Measurements from ENCODE around the gene CYSLTR2. TPM values are rescaled to one million over a fixed set of nuclear protein-coding genes. Genes with fewer than 3 reads are reported as not detected.

CYSLTR2 gene
- total RNA-seq, 1 experiment from 2014 or later: not detected

DNA sequence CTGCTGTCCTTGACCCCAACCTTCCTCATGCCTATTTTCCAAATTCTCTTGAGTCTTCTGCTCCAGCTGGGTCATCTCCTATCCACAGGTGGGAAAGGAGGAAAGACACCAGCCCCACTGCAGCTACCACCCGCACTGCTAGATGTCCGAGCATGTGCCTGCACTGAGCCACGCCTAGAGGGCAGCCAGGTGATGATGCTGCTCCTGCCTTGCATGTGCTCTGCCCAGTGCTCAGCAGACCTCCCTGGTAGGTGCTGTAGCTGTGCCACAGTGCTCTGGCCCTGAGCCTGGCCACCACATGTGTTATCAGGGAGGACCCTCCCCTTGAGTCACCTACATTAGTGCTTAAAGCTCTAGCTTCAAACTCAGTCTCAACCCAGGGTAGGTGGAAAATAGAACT lies 6.9 kb upstream of the CYSLTR2 start:
- Histone ChIP-seq H3K36me3 (ENCODE audit: control insufficient read depth, insufficient read depth, low read length) (no peaks in the 10 kb centered on the region), H3K27me3 (ENCODE audit: control insufficient read depth, insufficient read depth, low read length) (no peaks in the 10 kb centered on the region), H3K4me3 (ENCODE audit: low read depth in 2 of 2, low read length in 2 of 2) (no peak overlapping the region), H3K9me3 (ENCODE audit: control insufficient read depth, insufficient read depth, low read depth, low read length) (no peaks in the 10 kb centered on the region), H3K27ac (ENCODE audit: low read length) (no peak overlapping the region), H3K4me1 (ENCODE audit: control insufficient read depth, insufficient read depth, low read length) (no peaks in the 10 kb centered on the region)
- no TSS peak for BruUV-seq (replicated peaks)
- TF ChIP-seq POLR2AphosphoS5 (IDR thresholded peaks at IDR 0.05; ENCODE audit: low read depth, low read length) (no peak), TCF7L2 (IDR thresholded peaks at IDR 0.05; ENCODE audit: low read depth, low read length) (no peak), SIN3A (IDR thresholded peaks at IDR 0.05; ENCODE audit: borderline replicate concordance, insufficient read depth, low read depth, low read length) (no peak)
- TF ChIP-seq, protein P1, sequence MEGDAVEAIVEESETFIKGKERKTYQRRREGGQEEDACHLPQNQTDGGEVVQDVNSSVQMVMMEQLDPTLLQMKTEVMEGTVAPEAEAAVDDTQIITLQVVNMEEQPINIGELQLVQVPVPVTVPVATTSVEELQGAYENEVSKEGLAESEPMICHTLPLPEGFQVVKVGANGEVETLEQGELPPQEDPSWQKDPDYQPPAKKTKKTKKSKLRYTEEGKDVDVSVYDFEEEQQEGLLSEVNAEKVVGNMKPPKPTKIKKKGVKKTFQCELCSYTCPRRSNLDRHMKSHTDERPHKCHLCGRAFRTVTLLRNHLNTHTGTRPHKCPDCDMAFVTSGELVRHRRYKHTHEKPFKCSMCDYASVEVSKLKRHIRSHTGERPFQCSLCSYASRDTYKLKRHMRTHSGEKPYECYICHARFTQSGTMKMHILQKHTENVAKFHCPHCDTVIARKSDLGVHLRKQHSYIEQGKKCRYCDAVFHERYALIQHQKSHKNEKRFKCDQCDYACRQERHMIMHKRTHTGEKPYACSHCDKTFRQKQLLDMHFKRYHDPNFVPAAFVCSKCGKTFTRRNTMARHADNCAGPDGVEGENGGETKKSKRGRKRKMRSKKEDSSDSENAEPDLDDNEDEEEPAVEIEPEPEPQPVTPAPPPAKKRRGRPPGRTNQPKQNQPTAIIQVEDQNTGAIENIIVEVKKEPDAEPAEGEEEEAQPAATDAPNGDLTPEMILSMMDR (IDR thresholded peaks at IDR 0.05): no peak
- TF ChIP-seq, protein P2, sequence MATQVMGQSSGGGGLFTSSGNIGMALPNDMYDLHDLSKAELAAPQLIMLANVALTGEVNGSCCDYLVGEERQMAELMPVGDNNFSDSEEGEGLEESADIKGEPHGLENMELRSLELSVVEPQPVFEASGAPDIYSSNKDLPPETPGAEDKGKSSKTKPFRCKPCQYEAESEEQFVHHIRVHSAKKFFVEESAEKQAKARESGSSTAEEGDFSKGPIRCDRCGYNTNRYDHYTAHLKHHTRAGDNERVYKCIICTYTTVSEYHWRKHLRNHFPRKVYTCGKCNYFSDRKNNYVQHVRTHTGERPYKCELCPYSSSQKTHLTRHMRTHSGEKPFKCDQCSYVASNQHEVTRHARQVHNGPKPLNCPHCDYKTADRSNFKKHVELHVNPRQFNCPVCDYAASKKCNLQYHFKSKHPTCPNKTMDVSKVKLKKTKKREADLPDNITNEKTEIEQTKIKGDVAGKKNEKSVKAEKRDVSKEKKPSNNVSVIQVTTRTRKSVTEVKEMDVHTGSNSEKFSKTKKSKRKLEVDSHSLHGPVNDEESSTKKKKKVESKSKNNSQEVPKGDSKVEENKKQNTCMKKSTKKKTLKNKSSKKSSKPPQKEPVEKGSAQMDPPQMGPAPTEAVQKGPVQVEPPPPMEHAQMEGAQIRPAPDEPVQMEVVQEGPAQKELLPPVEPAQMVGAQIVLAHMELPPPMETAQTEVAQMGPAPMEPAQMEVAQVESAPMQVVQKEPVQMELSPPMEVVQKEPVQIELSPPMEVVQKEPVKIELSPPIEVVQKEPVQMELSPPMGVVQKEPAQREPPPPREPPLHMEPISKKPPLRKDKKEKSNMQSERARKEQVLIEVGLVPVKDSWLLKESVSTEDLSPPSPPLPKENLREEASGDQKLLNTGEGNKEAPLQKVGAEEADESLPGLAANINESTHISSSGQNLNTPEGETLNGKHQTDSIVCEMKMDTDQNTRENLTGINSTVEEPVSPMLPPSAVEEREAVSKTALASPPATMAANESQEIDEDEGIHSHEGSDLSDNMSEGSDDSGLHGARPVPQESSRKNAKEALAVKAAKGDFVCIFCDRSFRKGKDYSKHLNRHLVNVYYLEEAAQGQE (IDR thresholded peaks at IDR 0.05; ENCODE audit: insufficient read depth in 1 of 2, low read depth in 2 of 2, low read length in 1 of 2): no peak
- ChIA-PET POLR2A (no interaction called here), CTCF (interaction anchor here (0.6 kb wide), 1 partner anchor 39 kb away, joined by 3 read pairs; no protein-coding TSS in a partner anchor)
- intact Hi-C loops (cut with micrococcal nuclease; ENCODE audit: unreplicated experiment): no loop called here
- DNase-seq (ENCODE audit: low read depth, low spot score): no peak
- 0 out of 2 replicates have a peak, but pooled peaks have one; percentile 38 for ATAC-seq
- in situ Hi-C loops (cut with HindIII; ENCODE audit: low pct_unique_long_range_greater_than_20kb, low sequenced_read_pairs): no loop called here

DNA sequence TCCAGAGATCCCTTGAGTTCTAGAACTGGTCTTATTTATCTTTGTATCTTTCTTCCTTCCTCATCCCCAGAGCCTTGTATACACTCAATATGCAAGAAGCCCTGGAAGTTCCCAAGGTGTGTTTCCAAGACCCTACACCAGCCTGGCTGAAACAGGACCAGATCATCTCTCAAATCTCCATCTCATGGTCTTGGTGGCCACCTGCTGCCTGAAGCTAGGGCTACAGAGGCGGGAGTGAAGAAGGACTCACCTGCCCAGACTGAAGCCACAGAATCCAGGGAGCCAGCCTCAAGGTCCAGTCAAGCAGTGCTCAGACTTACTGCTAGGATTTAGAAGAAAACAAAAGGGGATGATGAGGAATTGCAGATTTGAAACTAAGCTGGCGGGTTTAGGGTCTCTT lies 6.1 kb upstream of the CYSLTR2 start:
- Histone ChIP-seq H3K36me3 (ENCODE audit: control insufficient read depth, insufficient read depth, low read length) (no peaks in the 10 kb centered on the region), H3K9me3 (ENCODE audit: control insufficient read depth, insufficient read depth, low read depth, low read length) (no peaks in the 10 kb centered on the region), H3K4me1 (ENCODE audit: control insufficient read depth, insufficient read depth, low read length) (no peaks in the 10 kb centered on the region), H3K27ac (ENCODE audit: low read length) (no peak overlapping the region), H3K27me3 (ENCODE audit: control insufficient read depth, insufficient read depth, low read length) (no peaks in the 10 kb centered on the region), H3K4me3 (ENCODE audit: low read depth in 2 of 2, low read length in 2 of 2) (no peak overlapping the region)
- POLR2A ChIA-PET: no interaction called here
- CTCF ChIA-PET: no interaction called here
- no TSS peak for BruUV-seq (replicated peaks)
- ATAC-seq (no peak), DNase-seq (ENCODE audit: low read depth, low spot score) (no peak)
- in situ Hi-C loops (cut with HindIII; ENCODE audit: low pct_unique_long_range_greater_than_20kb, low sequenced_read_pairs) (no loop called here), intact Hi-C loops (cut with micrococcal nuclease; ENCODE audit: unreplicated experiment) (no loop called here)
- TF ChIP-seq POLR2AphosphoS5 (IDR thresholded peaks at IDR 0.05; ENCODE audit: low read depth, low read length): no peak
- TF ChIP-seq, protein P2 (IDR thresholded peaks at IDR 0.05; ENCODE audit: insufficient read depth in 1 of 2, low read depth in 2 of 2, low read length in 1 of 2): no peak
- no peak for TF ChIP-seq TCF7L2 (IDR thresholded peaks at IDR 0.05; ENCODE audit: low read depth, low read length)
- no peak for TF ChIP-seq SIN3A (IDR thresholded peaks at IDR 0.05; ENCODE audit: borderline replicate concordance, insufficient read depth, low read depth, low read length)
- TF ChIP-seq, protein P1 (IDR thresholded peaks at IDR 0.05): peak; percentile 5; the same call in 1 of the 2 replicates
